ENCODE data around the gene TBC1D17. TPM values are rescaled to one million over a fixed set of nuclear protein-coding genes. Genes with fewer than 3 reads are reported as not detected.

Gene TBC1D17
- total RNA-seq, 6 experiments from 2014 or later: 12.6 to 38.1 (median 27.8) TPM

DNA sequence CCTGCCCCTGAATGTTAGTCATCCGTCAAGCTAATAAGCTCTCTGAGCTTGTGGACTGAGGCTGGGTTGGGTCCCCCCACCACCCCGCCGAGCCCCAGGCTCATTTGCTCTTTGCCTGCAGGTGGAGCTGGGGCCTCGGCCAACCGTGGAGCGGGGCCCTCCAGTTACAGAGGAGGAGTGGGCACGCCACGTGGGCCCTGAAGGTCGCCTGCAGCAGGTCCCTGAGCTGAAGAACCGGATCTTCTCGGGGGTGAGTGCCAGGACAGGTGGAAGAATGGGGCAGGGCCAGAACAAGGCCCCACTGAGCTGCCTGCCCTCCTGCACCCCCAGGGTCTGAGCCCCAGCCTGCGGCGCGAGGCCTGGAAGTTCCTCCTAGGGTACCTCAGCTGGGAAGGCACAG is 5.1 kb downstream of the TBC1D17 start:
- Histone ChIP-seq H3K36me3 (peaks cover 3 to 68% (median 34%) of the 10 kb centered on the region in 4 donors), H3K27me3 (no peaks in the 10 kb centered on the region), H3K27ac (no peak overlapping the region), H3K4me3 (no peak overlapping the region), H3K4me1 (peaks cover 0 to 7% (median 3%) of the 10 kb centered on the region in 4 donors), H3K9me3 (no peaks in the 10 kb centered on the region)
- DNase-seq (no peak), ATAC-seq (no peak)
- TF ChIP-seq, protein P1, sequence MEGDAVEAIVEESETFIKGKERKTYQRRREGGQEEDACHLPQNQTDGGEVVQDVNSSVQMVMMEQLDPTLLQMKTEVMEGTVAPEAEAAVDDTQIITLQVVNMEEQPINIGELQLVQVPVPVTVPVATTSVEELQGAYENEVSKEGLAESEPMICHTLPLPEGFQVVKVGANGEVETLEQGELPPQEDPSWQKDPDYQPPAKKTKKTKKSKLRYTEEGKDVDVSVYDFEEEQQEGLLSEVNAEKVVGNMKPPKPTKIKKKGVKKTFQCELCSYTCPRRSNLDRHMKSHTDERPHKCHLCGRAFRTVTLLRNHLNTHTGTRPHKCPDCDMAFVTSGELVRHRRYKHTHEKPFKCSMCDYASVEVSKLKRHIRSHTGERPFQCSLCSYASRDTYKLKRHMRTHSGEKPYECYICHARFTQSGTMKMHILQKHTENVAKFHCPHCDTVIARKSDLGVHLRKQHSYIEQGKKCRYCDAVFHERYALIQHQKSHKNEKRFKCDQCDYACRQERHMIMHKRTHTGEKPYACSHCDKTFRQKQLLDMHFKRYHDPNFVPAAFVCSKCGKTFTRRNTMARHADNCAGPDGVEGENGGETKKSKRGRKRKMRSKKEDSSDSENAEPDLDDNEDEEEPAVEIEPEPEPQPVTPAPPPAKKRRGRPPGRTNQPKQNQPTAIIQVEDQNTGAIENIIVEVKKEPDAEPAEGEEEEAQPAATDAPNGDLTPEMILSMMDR (IDR thresholded peaks at IDR 0.05): no peak
- TF ChIP-seq POLR2A (IDR thresholded peaks at IDR 0.05): no peak
- intact Hi-C loops (cut with DNase I): no loop called here
- WGBS (ENCODE audit: insufficient coverage, low coverage, low lambda C conversion rate, missing lambda C conversion rate): no CpG with 5 or more reads among the region's 14 CpGs

DNA sequence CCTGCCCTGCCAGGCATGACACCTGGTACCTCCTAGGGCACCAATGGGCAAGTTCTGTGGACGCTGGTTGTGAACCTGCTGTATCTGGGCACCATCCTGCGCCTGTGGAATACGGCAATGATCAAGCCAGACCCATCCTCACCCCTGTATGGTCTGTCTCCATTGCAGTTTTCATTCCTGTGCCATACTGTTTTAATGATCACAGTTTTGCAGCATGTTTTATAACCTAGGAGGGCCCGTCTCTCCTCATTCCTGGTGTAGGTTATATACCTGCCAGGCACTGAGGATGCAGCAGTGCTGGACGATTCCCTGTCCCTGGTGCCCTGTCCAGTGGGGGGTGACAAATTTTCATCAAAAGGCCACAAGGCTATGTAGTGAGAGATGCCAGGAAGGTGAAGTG is 5.6 kb downstream of the TBC1D17 start:
- no peak overlapping the region for H3K27ac ChIP-seq
- H3K36me3 ChIP-seq: peaks cover 3 to 68% (median 34%) of the 10 kb centered on the region in 4 donors
- no peaks in the 10 kb centered on the region for H3K9me3 ChIP-seq
- 96% methylated on average over 3 of the region's 5 CpGs for WGBS (ENCODE audit: insufficient coverage, low coverage, low lambda C conversion rate, missing lambda C conversion rate)
- no peaks in the 10 kb centered on the region for H3K27me3 ChIP-seq
- intact Hi-C loops (cut with DNase I): no loop called here
- H3K4me3 ChIP-seq: no peak overlapping the region
- H3K4me1 ChIP-seq: peaks cover 0 to 7% (median 3%) of the 10 kb centered on the region in 4 donors
- TF ChIP-seq, protein P1 (IDR thresholded peaks at IDR 0.05): no peak
- no peak for TF ChIP-seq POLR2A (IDR thresholded peaks at IDR 0.05)
- DNase-seq (no peak), ATAC-seq (no peak)

DNA sequence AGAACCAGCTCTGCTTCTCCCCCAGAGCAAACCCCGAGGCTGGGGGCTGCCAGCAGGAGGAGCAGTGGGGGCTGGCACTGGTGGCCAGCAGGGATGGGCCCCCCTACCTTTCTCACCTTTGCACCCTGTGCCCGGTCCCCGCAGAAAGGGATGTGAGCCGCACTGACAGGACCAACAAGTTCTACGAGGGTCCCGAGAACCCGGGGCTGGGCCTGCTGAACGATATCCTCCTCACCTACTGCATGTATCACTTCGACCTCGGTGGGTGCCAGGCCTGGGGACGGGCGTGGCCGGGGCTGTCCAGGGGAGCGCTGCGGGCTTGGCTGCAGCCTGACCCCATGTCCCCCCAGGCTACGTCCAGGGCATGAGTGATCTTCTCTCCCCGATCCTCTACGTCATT is 6.6 kb downstream of the TBC1D17 start:
- no peak for ATAC-seq
- intact Hi-C loops (cut with DNase I): no loop called here

DNA sequence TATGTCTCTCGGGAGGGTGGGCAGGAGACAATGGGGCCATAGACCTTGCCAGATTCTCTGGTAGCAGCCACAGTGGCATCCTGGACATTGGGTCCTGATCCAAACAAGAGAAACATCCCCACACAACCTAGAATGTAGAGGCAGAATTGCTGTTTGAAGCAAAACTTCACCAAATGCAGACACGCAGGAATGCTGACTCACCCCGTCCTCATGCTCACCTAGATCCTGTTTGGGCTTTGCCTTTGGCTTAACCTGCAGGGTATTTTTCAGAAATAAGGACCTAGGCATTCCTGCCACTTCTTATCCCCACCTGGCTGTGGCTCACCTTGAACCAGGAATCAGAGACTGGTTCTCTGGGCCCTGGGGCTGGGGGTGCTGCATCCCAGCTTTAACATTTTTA is 7.3 kb downstream of the TBC1D17 start:
- no peak for DNase-seq
- intact Hi-C loops (cut with DNase I): no loop called here
- H3K4me1 ChIP-seq: no peaks in the 10 kb centered on the region
- no peaks in the 10 kb centered on the region for H3K9me3 ChIP-seq
- peaks cover 3 to 60% (median 34%) of the 10 kb centered on the region in 4 donors for H3K36me3 ChIP-seq
- TF ChIP-seq, protein P1 (IDR thresholded peaks at IDR 0.05): no peak
- TF ChIP-seq POLR2A (IDR thresholded peaks at IDR 0.05): no peak
- no peak overlapping the region for H3K27ac ChIP-seq
- H3K27me3 ChIP-seq: no peaks in the 10 kb centered on the region
- WGBS (ENCODE audit: insufficient coverage, low coverage, low lambda C conversion rate, missing lambda C conversion rate): 80% methylated on average over 1 of the region's 3 CpGs
- no peak overlapping the region for H3K4me3 ChIP-seq
- ATAC-seq: no peak

More for the DNA sequence above, 6.6 kb downstream of the TBC1D17 start:
- H3K4me1 ChIP-seq: no peaks in the 10 kb centered on the region
- H3K4me3 ChIP-seq: no peak overlapping the region
- H3K27me3 ChIP-seq: no peaks in the 10 kb centered on the region
- H3K36me3 ChIP-seq: peaks cover 3 to 67% (median 34%) of the 10 kb centered on the region in 4 donors
- peak in 2 of 3 donors; percentile 31 to 53 for DNase-seq
- no peak for TF ChIP-seq POLR2A (IDR thresholded peaks at IDR 0.05)
- TF ChIP-seq, protein P1 (IDR thresholded peaks at IDR 0.05): no peak
- whole genome bisulfite sequencing (ENCODE audit: insufficient coverage, low coverage, low lambda C conversion rate, missing lambda C conversion rate): no CpG with 5 or more reads among the region's 18 CpGs
- H3K27ac ChIP-seq: no peak overlapping the region
- H3K9me3 ChIP-seq: no peaks in the 10 kb centered on the region
